Measurements from ENCODE around the gene DDX27. TPM values are rescaled to one million over a fixed set of nuclear protein-coding genes. Genes with fewer than 3 reads are reported as not detected.

DDX27 gene
- total RNA-seq, 1 donor from 2014 or later, result 78.4 TPM

- peaks cover 58% of the 10 kb centered on the region for H3K4me1 Mint-ChIP-seq
- no peak for DNase-seq
- no peaks in the 10 kb centered on the region for H3K27me3 Mint-ChIP-seq
- TF ChIP-seq CTCF (IDR thresholded peaks at IDR 0.05), result no peak
- H3K36me3 Mint-ChIP-seq (ENCODE audit: low read depth), result peaks cover 71% of the 10 kb centered on the region
- intact Hi-C loops (cut with micrococcal nuclease), result loop anchor here (10.0 kb wide), 2 partner anchors 449 to 1241 kb away; partner anchors contain the start of genes PREX1 and PTPN1
- POLR2A ChIA-PET, result no interaction called here
- H3K4me3 Mint-ChIP-seq, result no peak overlapping the region
- CTCF ChIA-PET, result no interaction called here
- H3K9me3 Mint-ChIP-seq, result peaks cover 3% of the 10 kb centered on the region
- no peak for ATAC-seq (ENCODE audit: low read depth)
- no peak overlapping the region for H3K27ac Mint-ChIP-seq
These were observed 54.6 kb downstream of the DDX27 start for GRCh38 chr20:49273696-49274277.

GRCh38 chr20:49275216-49275615 is 56.0 kb downstream of the DDX27 start:
- intact Hi-C loops (cut with micrococcal nuclease), result loop anchor here (5.0 to 10.0 kb wide), 5 partner anchors 43 to 1923 kb away; partner anchors contain the start of genes CEBPB, PREX1 and PTPN1
- H3K36me3 Mint-ChIP-seq (ENCODE audit: low read depth), result peaks cover 72% of the 10 kb centered on the region
- POLR2A ChIA-PET, result interaction anchor here (1.3 to 2.3 kb wide), 2 partner anchors 44 to 56 kb away, joined by 3 to 8 read pairs; partner anchors contain the start of gene DDX27
- no peak for TF ChIP-seq CTCF (IDR thresholded peaks at IDR 0.05)
- no peak for DNase-seq
- CTCF ChIA-PET, result no interaction called here
- no peaks in the 10 kb centered on the region for H3K27me3 Mint-ChIP-seq
- peaks cover under 1% of the 10 kb centered on the region for H3K9me3 Mint-ChIP-seq
- no peak overlapping the region for H3K4me3 Mint-ChIP-seq
- ATAC-seq (ENCODE audit: low read depth), result no peak
- H3K27ac Mint-ChIP-seq, result peak overlapping the region; percentile 98
- peaks cover 60% of the 10 kb centered on the region for H3K4me1 Mint-ChIP-seq

- CTCF ChIA-PET, result no interaction called here
- TF ChIP-seq CTCF (IDR thresholded peaks at IDR 0.05), result no peak
- H3K27ac Mint-ChIP-seq, result peak overlapping the region; percentile 98
- POLR2A ChIA-PET, result interaction anchor here (0.8 to 2.3 kb wide), 5 partner anchors 16 to 229 kb away, joined by 3 to 10 read pairs (median 5); partner anchors contain the start of genes CSE1L and DDX27
- no peaks in the 10 kb centered on the region for H3K27me3 Mint-ChIP-seq
- ATAC-seq (ENCODE audit: low read depth) (no peak), DNase-seq (no peak)
- H3K4me3 Mint-ChIP-seq, result no peak overlapping the region
- intact Hi-C loops (cut with micrococcal nuclease), result loop anchor here (1.0 to 10.0 kb wide), 6 partner anchors 7 to 1923 kb away; partner anchors contain the start of genes CEBPB, PREX1 and PTPN1
- peaks cover 72% of the 10 kb centered on the region for H3K36me3 Mint-ChIP-seq (ENCODE audit: low read depth)
- peaks cover 5% of the 10 kb centered on the region for H3K9me3 Mint-ChIP-seq
- peaks cover 60% of the 10 kb centered on the region for H3K4me1 Mint-ChIP-seq
These were observed 56.4 kb downstream of the DDX27 start for GRCh38 chr20:49275636-49276035.

- Mint-ChIP-seq H3K4me3 (peak overlapping the region; percentile 98), H3K36me3 (ENCODE audit: low read depth) (peaks cover 72% of the 10 kb centered on the region), H3K9me3 (peaks cover 10% of the 10 kb centered on the region), H3K4me1 (peaks cover 62% of the 10 kb centered on the region), H3K27ac (peak overlapping the region; percentile 98), H3K27me3 (no peaks in the 10 kb centered on the region)
- DNase-seq (no peak), ATAC-seq (ENCODE audit: low read depth) (peak; percentile 35)
- ChIA-PET CTCF (interaction anchor here (1.6 kb wide), 1 partner anchor 59 kb away, joined by 8 read pairs; no protein-coding TSS in a partner anchor), POLR2A (interaction anchor here (0.6 to 8.0 kb wide), 12 partner anchors 9 to 659 kb away, joined by 3 to 63 read pairs (median 8); partner anchors contain the start of genes CSE1L and DDX27)
- no peak for TF ChIP-seq CTCF (IDR thresholded peaks at IDR 0.05)
- intact Hi-C loops (cut with micrococcal nuclease), result loop anchor here (1.0 to 10.0 kb wide), 6 partner anchors 8 to 1924 kb away; partner anchors contain the start of genes CEBPB, PREX1 and PTPN1
These were observed 57.1 kb downstream of the DDX27 start for GRCh38 chr20:49276161-49276960.
